Loucy (cell line): ENCODE measurements around the gene PDGFRB.

ENCODE experiments used
- CTCF ChIP-seq: fragments of 200-600 bp; sonication (generic); conservative IDR thresholded peaks from 2 replicates; pipeline ENCODE4 v1.5.1; 2014; ENCODE audit warnings: mild to moderate bottlenecking, antibody characterized with exemption, low read length
- EZH2phosphoT487 ChIP-seq: fragments of 200-600 bp; IDR thresholded peaks from 2 replicates; pipeline ENCODE4 v1.6.1; 2018; ENCODE audit warnings: antibody characterized with exemption, mild to moderate bottlenecking, moderate library complexity, borderline replicate concordance

- no peak for TF ChIP-seq CTCF
- no peak for TF ChIP-seq EZH2phosphoT487
Measured at GRCh38 chr5:150065886-150066285, 89.8 kb downstream of the PDGFRB start.
